NCI-H1092 (cell line): Measurements from ENCODE around the gene HRK.
A peak's percentile ranks its signal among the peaks of the same experiment; 100 is the strongest.

ENCODE experiments used
- DNase-seq: peaks from one replicate; lab custom pipeline; 2025; lab: John Stamatoyannopoulos, UW

The HRK gene

GRCh38 chr12:116881325-116881876 lies at the start of gene HRK:
TSS of gene HRK (minus strand) at chr12:116881441. CDS start at chr12:116881307, 134 bp downstream.
- DNase-seq = peak; percentile 6

DNA sequence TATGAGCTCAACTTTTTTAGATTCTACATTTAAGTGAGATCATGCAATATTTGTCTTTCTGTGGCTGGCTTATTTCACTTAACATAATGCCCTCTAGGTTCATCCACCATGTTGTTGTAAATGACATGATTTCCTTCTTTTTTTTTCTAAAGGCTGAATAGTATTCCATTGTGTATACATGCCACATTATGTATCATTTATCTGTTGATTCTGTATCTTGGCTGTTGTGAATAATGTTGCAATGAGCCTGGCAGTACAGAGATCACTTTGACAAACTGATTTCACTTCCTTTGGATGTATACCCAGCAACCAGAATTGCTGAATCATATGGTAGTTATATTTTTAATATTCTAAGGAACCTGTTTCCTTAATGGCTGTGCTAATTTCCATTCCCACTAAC lies 48.6 kb upstream of the HRK start:
- no peak for DNase-seq

DNA sequence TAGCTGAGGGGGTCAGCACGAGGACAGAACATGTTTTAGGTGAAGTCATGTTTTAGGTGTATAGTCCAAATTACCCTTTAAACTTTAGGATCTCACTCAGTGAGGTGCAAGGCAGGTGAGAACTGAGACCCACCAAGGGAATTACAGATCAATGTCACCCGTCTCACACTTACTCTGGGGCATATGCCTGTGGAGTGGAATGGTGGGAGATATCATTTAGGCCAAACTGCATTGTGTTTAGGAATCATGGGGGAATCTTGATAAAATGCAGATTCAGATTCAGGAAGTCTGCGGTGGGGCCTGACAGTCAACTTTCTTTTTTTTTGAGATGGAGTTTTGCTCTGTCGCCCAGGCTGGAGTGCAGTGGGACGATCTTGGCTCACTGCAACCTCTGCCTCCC lies 47.3 kb upstream of the HRK start:
- no peak for DNase-seq

DNA sequence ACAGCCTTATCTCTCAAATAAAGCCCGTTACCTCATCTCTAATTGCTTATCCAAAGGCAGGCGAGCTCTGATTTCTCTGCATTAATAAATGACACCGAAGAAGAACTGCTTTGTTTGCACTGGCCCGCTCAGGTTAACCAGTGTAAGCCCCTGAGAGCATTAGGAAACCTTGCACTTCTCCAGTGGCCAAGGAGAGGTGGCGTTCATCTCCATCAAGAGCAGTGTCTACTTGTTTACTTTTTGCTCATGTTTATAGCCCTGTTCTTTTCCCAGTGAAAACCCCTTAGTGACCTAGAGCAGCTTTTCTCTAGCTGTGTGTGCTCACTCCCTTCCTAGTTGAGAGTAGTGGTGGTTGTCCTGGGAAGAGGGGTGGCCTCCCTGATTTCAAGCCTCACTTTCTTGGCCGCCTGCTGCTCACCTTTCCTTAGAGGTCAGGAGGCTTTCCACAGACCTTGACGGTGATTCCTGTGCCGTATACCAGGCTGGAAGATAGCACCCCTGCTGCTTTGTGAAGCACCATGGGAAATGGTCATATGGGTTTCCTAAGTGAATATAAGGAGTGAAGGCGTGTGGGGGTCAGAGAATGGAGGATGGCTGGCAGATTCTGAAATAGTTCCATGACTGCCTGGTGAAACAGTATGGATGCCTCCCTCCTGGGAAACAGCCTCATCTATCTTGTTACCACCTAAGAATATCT lies 46.2 kb upstream of the HRK start:
- DNase-seq = no peak

- DNase-seq = no peak
Measured at GRCh38 chr12:116926283-116927243, 45.3 kb upstream of the HRK start.

DNA sequence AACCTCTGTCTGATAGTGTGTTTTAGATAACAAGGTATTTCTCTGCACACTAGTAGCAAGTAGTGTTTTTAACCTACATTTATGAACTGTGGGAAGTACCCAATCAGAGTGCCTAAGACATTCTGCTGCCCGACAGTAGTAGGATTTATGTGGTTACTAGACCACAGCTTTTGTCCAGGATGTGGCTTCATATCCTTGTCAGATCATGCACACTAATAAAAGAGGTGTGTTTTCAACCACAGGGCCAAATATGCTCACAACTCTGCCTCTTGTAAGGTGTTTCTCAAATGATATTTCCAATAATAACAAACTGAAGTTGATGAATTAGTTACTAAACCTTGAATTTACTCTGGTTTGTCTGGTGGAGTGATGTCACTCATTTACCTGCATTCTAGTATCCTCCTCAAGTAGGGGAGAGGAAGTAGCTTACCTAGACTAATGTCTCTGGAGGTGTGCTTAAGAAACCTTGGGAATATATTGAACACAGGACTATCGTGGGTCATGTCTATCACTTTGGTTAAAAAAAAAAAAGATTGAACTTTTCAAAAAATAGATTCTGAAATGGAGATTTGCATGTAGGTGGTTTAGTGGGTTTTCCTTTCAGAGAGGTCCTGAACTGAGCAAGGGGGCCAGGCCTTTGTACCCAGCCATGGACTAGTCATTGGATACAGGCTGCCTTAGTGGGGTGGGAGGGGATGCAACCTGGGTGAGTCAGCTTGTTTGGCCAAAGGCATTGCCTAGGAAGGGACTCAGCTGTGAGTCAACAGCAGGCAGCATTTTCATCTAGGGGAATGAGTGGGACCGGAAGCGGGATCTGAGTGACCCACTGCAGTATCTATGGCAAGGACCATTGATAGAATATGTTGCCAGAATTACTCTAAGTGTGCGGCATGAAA lies 43.6 kb upstream of the HRK start:
- DNase-seq = no peak

DNA sequence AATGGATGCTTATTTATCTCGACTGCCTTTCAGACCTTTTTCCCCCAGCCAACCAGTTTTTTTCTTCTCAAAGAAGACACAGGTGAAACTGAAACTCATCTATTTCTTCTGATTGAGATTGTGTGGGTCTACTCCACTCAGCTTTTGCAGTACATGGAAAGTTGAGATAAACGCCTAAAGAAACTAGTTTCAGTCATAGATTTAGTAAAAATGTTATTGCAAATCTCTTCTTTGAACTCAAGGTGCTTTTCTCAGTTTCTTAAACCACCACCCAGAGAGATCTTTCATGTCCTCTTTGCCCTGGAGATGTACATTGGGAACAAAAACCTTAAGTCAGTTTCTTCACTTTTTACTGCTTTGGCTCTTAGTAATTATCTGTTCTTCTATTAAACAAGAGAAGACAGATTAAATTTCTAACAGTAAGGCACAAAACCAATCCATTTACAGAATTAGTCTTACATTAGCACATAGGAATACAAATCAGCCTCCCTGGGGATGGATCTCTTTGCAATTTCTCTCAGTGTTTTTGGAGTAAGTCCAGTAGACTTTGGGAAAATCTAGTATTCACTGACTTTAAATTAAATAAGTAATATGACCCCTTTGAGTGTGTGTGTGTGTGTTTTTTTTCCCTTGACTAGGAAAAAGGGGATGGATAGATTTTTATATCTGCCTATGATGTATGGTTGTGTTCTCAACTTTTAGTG lies 41.1 kb upstream of the HRK start:
- no peak for DNase-seq

- no peak for DNase-seq
Measured at GRCh38 chr12:116920939-116921338, 39.7 kb upstream of the HRK start.

GRCh38 chr12:116919706-116920485 lies 38.7 kb upstream of the HRK start:
- DNase-seq = no peak

- peak; percentile 12 for DNase-seq
Measured at GRCh38 chr12:116919247-116919661, 38.0 kb upstream of the HRK start.

DNA sequence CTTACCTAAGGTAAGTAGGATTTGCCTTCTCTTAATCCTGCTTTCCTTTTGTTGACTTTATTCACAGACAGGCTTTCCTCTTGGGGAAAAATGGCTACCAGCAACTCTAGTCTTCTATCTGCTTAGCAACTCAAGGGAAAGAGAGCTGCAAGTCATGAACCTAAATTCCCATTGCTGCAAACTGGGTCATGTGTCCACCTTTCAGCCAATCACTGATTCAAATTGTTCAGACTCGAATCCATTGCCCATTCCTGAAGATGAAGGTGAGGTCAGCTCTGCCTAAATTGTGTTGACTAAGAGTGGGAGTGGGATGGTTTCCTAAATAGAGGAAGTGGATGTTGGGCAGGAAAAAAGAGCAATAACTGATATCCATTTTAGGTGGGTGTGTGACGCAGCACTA lies 37.2 kb upstream of the HRK start:
- no peak for DNase-seq

DNA sequence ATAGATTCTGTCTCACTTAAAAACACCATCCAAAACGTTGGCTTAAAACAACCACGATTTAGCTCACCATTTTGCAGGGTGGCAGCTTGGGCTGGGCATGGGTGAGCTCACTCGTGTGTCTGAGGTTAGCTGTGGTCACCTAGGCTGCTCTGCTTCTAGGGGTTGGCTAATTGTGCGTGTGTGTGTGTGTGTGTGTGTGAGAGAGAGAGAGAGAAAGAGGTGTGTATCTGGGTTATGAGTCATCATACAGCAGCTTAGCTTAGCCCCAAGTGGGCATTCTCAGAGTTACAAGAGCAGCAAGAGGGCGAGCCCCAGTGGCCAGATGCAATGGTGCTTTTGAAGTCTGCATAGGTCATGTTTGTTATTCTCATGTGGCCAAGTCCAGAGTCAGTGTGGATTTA lies 35.5 kb upstream of the HRK start:
- DNase-seq = no peak

DNA sequence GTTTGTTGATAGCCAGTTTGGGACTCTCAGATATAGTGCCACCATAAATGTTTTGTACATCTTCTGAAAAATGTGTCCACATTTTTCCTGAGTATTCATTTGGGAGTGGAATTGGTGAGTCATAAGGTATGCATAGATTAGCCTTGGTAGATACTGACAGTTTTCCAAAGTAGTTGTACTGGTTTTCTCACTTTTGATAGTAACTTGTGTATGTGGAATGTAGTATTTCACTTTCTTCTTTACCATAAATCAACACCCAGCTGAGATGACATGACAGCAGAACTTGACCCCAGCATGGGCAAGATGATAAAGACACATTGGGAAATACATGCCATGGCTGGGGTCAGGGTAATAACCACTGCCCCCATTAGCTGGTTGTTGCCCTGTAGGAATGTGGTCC lies 34.9 kb upstream of the HRK start:
- no peak for DNase-seq

DNA sequence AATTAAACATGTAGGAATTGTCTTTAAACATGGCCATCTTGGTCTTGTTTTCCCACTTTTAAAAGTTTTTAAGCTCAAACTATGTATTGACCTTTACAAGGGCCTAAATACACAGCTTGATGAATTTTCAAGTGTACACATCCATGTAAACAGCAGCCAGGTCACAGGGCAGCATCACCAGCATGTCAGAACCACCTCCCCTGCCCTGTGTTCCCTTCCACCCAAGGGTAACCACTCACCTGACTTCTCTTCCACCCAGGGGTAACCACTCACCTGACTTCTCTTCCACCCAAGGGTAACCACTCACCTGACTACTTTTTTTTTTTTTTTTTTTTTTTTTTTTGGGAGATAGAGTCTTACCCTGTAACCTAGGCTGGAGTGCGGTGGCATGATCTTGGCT lies 34.1 kb upstream of the HRK start:
- DNase-seq = no peak

DNA sequence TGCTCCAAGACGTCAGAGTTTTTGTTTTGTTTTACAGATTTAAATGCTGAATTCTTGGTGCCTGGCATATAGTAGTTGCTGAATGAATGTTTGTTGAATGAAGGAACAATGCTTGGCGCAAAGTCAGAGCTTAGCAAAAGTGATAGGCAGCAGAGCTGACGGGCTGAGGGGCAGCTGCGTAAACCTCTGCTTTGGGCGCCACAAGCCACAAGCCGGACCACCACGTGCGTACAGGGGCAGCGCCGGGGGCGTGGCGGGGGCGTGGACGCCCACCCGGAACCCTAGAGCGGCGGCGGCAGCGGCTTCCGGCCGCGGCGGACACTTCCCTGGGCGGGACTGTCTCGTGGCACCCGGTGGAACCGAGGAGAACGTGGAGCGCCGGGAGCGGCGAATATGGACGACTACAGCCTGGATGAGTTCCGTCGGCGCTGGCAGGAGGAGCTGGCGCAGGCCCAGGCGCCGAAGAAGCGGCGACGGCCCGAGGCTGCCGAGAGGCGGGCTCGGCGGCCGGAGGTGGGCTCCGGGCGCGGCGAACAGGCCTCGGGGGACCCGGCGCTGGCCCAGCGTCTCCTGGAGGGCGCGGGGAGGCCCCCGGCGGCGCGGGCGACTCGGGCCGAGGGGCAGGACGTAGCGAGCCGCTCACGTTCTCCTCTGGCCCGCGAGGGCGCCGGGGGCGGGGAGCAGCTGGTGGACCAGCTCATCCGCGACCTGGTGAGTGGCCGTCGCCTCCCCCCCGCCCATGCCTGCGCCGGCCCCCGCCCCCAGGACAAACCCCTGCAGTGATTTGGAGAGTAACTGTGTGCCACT lies 29.6 kb upstream of the HRK start, which contains the start of gene FBXW8:
TSS of gene FBXW8 (plus strand) at position 306 of the 807 bp plus-strand sequence. CDS start at position 394, 88 bp downstream.
- peak; percentile 66 for DNase-seq

GRCh38 chr12:116910280-116910644 lies 29.0 kb upstream of the HRK start:
- DNase-seq = no peak

DNA sequence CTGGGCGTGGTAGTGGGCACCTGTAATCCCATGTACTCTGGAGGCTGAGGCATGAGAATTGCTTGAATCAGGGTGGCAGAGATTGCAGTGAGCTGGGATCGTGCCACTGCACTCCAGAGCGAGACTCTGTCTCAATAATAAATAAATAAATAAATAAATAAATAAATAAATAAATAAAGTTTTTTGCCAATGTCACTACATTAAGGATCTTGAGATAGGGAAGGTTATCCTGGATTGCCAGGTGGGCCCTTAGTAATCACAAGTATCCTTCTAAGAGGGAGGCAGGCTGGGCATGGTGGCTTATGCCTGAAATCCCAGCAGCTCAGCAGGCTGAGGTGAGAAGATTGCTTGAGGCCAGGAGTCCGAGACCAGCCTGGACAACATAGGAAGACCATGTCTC lies 25.0 kb upstream of the HRK start:
- no peak for DNase-seq

GRCh38 chr12:116903818-116904217 lies 22.6 kb upstream of the HRK start:
- DNase-seq = no peak

DNA sequence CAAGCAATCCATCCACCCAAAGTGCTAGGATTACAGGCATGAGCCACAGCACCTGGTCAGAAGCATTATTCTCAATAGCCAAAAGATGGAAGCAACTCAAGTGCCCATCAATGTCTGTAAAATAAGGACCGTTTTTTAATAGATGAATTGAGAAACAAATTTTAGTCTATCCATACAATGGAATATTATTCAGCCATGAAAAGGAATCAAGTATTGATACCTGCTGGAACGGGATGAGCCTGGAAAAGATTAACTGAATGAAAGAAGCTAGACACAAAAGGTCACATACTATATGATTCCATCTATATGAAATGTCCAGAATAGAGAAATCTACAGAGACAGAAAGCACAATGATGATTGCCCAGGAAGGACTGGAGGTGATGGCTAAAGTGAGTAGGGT lies 20.4 kb upstream of the HRK start:
- DNase-seq = no peak

DNA sequence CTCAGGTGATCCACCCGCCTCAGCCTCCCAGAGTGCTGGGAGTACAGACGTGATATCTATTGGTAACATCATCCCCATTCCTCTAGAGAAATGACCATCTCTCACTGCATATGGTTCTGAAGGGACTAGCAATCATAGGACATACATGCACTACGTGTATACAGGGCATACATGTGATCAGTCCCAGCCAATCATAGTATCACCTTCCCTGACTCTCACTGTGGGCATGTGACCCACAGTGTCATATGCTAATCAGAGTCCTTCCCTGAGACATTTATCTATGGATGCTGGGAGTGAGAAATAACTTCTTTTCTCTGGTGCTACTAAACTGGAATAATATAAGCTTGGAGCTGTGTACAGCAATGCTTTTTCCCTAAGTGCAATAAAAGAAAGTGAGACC lies 17.4 kb upstream of the HRK start:
- no peak for DNase-seq
